ENCODE results near the gene TXNDC15.

- TF ChIP-seq CTCF (IDR thresholded peaks at IDR 0.05; ENCODE audit: low read depth, low read length, missing input control) (no peak), GABPA (IDR thresholded peaks at IDR 0.05 in 1 of 2, conservative IDR thresholded peaks at IDR 0.05 in 1 of 2) (no peak), ATF3 (IDR thresholded peaks at IDR 0.05) (no peak), MAX (IDR thresholded peaks at IDR 0.05) (no peak), TAF1 (conservative IDR thresholded peaks at IDR 0.05) (no peak), HNF4G (IDR thresholded peaks at IDR 0.05) (no peak), REST (IDR thresholded peaks at IDR 0.05) (no peak), RXRA (IDR thresholded peaks at IDR 0.05) (no peak), YY1 (IDR thresholded peaks at IDR 0.05) (no peak)
Measured at GRCh38 chr5:134937526-134937925, 63.4 kb downstream of the TXNDC15 start.

Measured in liver (tissue), 3 donors.